SJSA1 (cell line): ENCODE measurements around the gene DECR2. TPM values are rescaled to one million over a fixed set of nuclear protein-coding genes. Genes with fewer than 3 reads are reported as not detected.
"Not testable (repeated sequence)": the region's sequence is repeated elsewhere in the genome, so short reads cannot be mapped to it uniquely, and the experiment has no call there.

Source experiments
- DNase-seq, 2 experiments: peaks; one replicate each; pipeline ENCODE4 v3.0.0-alpha.2; 2015 to 2020; ENCODE audit warnings: low spot score in 2 of 2, low read depth in 1 of 2
- H3K27ac ChIP-seq: fragments of 250-450 bp; sonication (Bioruptor Pico); 2 replicates; pipeline ENCODE4 v1.5.1; 2020; ENCODE audit warnings: mild to moderate bottlenecking, moderate library complexity
- H3K27me3 ChIP-seq: fragments of 250-450 bp; sonication (Bioruptor Pico); replicated peaks from 2 replicates; pipeline ENCODE4 v1.5.1; 2020; ENCODE audit warnings: mild to moderate bottlenecking, moderate library complexity
- H3K36me3 ChIP-seq: fragments of 250-450 bp; sonication (Bioruptor Pico); 2 replicates; pipeline ENCODE4 v1.5.1; 2020; ENCODE audit warnings: mild to moderate bottlenecking
- H3K4me1 ChIP-seq: fragments of 250-450 bp; sonication (Bioruptor Pico); replicated peaks from 2 replicates; pipeline ENCODE4 v1.6.1; 2021; ENCODE audit warnings: mild to moderate bottlenecking
- H3K4me3 ChIP-seq: fragments of 250-450 bp; sonication (Bioruptor Pico); 2 replicates; pipeline ENCODE4 v1.5.1; 2020; ENCODE audit warnings: mild to moderate bottlenecking
- H3K9me3 ChIP-seq: fragments of 250-450 bp; sonication (Bioruptor Pico); replicated peaks from 2 replicates; pipeline ENCODE4 v1.5.1; 2020; ENCODE audit warnings: mild to moderate bottlenecking
- total RNA-seq: library from RNA; depleted of rRNA; stranded (reverse); fragments of >200 nt; shearing (Covaris generic); gene quantifications from 2 replicates; pipeline ENCODE4 v1.2.3, GENCODE V29; 2014

Gene DECR2
- total RNA-seq, 1 experiment from 2014 or later: 5.8 TPM

GRCh38 chr16:370979-371514 is 30.6 kb upstream of the DECR2 start:
- no peaks in the 10 kb centered on the region for H3K27me3 ChIP-seq
- no peak overlapping the region for H3K27ac ChIP-seq
- H3K36me3 ChIP-seq: peaks cover 74% of the 10 kb centered on the region
- DNase-seq: no peak
- peaks cover 4% of the 10 kb centered on the region; the same call in 1 of the 2 replicates for H3K4me1 ChIP-seq
- H3K9me3 ChIP-seq: no peaks in the 10 kb centered on the region
- peak overlapping the region; percentile 21 for H3K4me3 ChIP-seq

GRCh38 chr16:371515-372301 is 30.0 kb upstream of the DECR2 start:
- peaks cover 75% of the 10 kb centered on the region for H3K36me3 ChIP-seq
- H3K27me3 ChIP-seq: no peaks in the 10 kb centered on the region
- H3K9me3 ChIP-seq: no peaks in the 10 kb centered on the region
- DNase-seq: no peak
- H3K4me1 ChIP-seq: peaks cover 4% of the 10 kb centered on the region; the same call in 1 of the 2 replicates
- H3K27ac ChIP-seq: no peak overlapping the region
- H3K4me3 ChIP-seq: no peak overlapping the region

- H3K9me3 ChIP-seq: no peaks in the 10 kb centered on the region
- peaks cover 4% of the 10 kb centered on the region; the same call in 1 of the 2 replicates for H3K4me1 ChIP-seq
- H3K36me3 ChIP-seq: peaks cover 77% of the 10 kb centered on the region
- no peak for DNase-seq
- H3K27me3 ChIP-seq: no peaks in the 10 kb centered on the region
- no peak overlapping the region for H3K4me3 ChIP-seq
- no peak overlapping the region for H3K27ac ChIP-seq
Observed at GRCh38 chr16:372302-372983, 29.2 kb upstream of the DECR2 start.

- Histone ChIP-seq H3K4me3 (no peak overlapping the region), H3K4me1 (peaks cover 4% of the 10 kb centered on the region; the same call in 1 of the 2 replicates), H3K9me3 (no peaks in the 10 kb centered on the region), H3K36me3 (peaks cover 74% of the 10 kb centered on the region), H3K27ac (no peak overlapping the region), H3K27me3 (no peaks in the 10 kb centered on the region)
- DNase-seq: no peak
Observed at GRCh38 chr16:373020-373598, 28.6 kb upstream of the DECR2 start.

GRCh38 chr16:373848-374615 is 27.7 kb upstream of the DECR2 start:
- Histone ChIP-seq H3K9me3 (no peaks in the 10 kb centered on the region), H3K36me3 (peaks cover 66% of the 10 kb centered on the region), H3K27ac (no peak overlapping the region), H3K27me3 (no peaks in the 10 kb centered on the region), H3K4me1 (peaks cover 4% of the 10 kb centered on the region; the same call in 1 of the 2 replicates), H3K4me3 (no peak overlapping the region)
- DNase-seq: no peak

- Histone ChIP-seq H3K27me3 (no peaks in the 10 kb centered on the region), H3K4me1 (peaks cover 4% of the 10 kb centered on the region; the same call in 1 of the 2 replicates), H3K27ac (no peak overlapping the region), H3K4me3 (no peak overlapping the region), H3K9me3 (no peaks in the 10 kb centered on the region), H3K36me3 (peaks cover 69% of the 10 kb centered on the region)
- no peak for DNase-seq
Observed at GRCh38 chr16:374616-374926, 27.1 kb upstream of the DECR2 start.

- Histone ChIP-seq H3K27me3 (no peaks in the 10 kb centered on the region), H3K36me3 (peaks cover 69% of the 10 kb centered on the region), H3K4me3 (no peak overlapping the region), H3K27ac (no peak overlapping the region), H3K4me1 (peaks cover 4% of the 10 kb centered on the region; the same call in 1 of the 2 replicates), H3K9me3 (no peaks in the 10 kb centered on the region)
- DNase-seq: no peak
Observed at GRCh38 chr16:375212-375611, 26.5 kb upstream of the DECR2 start.

- H3K27ac ChIP-seq: no peak overlapping the region
- H3K36me3 ChIP-seq: peaks cover 68% of the 10 kb centered on the region
- DNase-seq: no peak
- peaks cover 8% of the 10 kb centered on the region for H3K4me1 ChIP-seq
- no peak overlapping the region for H3K4me3 ChIP-seq
- no peaks in the 10 kb centered on the region for H3K27me3 ChIP-seq
- no peaks in the 10 kb centered on the region for H3K9me3 ChIP-seq
Observed at GRCh38 chr16:375927-376816, 25.5 kb upstream of the DECR2 start.

- no peak overlapping the region for H3K27ac ChIP-seq
- H3K36me3 ChIP-seq: peaks cover 65% of the 10 kb centered on the region
- H3K27me3 ChIP-seq: no peaks in the 10 kb centered on the region
- no peak overlapping the region for H3K4me3 ChIP-seq
- H3K4me1 ChIP-seq: peaks cover 8% of the 10 kb centered on the region
- no peak for DNase-seq
- no peaks in the 10 kb centered on the region for H3K9me3 ChIP-seq
Observed at GRCh38 chr16:376817-377418, 24.8 kb upstream of the DECR2 start.

GRCh38 chr16:377419-377951 is 24.2 kb upstream of the DECR2 start:
- DNase-seq: no peak
- Histone ChIP-seq H3K27ac (no peak overlapping the region), H3K4me3 (no peak overlapping the region), H3K4me1 (peaks cover 13% of the 10 kb centered on the region), H3K9me3 (no peaks in the 10 kb centered on the region), H3K27me3 (no peaks in the 10 kb centered on the region), H3K36me3 (peaks cover 62% of the 10 kb centered on the region)

- Histone ChIP-seq H3K36me3 (peaks cover 57% of the 10 kb centered on the region), H3K4me1 (peaks cover 13% of the 10 kb centered on the region)
- H3K27ac ChIP-seq, DNase-seq, H3K9me3 ChIP-seq, H3K4me3 ChIP-seq, H3K27me3 ChIP-seq: not testable (repeated sequence)
Observed at GRCh38 chr16:378113-378820, 23.4 kb upstream of the DECR2 start.

GRCh38 chr16:378821-379182 is 22.9 kb upstream of the DECR2 start:
- Histone ChIP-seq H3K27ac (no peak overlapping the region), H3K4me1 (peaks cover 13% of the 10 kb centered on the region), H3K4me3 (no peak overlapping the region), H3K36me3 (peaks cover 53% of the 10 kb centered on the region), H3K27me3 (no peaks in the 10 kb centered on the region), H3K9me3 (no peaks in the 10 kb centered on the region)
- no peak for DNase-seq
